H1 (cell line): ENCODE results near the gene AAK1. TPM values are rescaled to one million over a fixed set of nuclear protein-coding genes. Genes with fewer than 3 reads are reported as not detected.

Experiments used
- CTCF ChIA-PET: fragments of 300-600 bp; sonication (Branson Sonifier 250); formaldehyde crosslinking; loops from one replicate; lab custom pipeline; 2021; ENCODE audit not compliant: partially characterized antibody; lab: Charles Lee
- POLR2A ChIA-PET: fragments of 300-600 bp; sonication (Branson Sonifier 250); formaldehyde crosslinking; loops from one replicate; lab custom pipeline; 2021; ENCODE audit warnings: inconsistent platforms; ENCODE audit not compliant: partially characterized antibody; lab: Charles Lee
- DNase-seq, 2 experiments: peaks; one replicate each; pipeline versions ENCODE4 v3.0.0 to v3.0.0-alpha.2; 2010 to 2022; ENCODE audit warnings: low spot score in 2 of 2, low read depth in 1 of 2, mixed read lengths in 1 of 2
- FAIRE-seq: peaks from 2 replicates; lab custom pipeline; 2011; peaks lifted over from hg19 to GRCh38; lab: Jason Lieb, UNC
- H2AFZ ChIP-seq: 2 replicates; pipeline ENCODE4 v1.8.1; 2012; ENCODE audit warnings: low read length, inconsistent platforms
- H2AK5ac ChIP-seq: 2 replicates; pipeline ENCODE4 v1.6.1; 2013; ENCODE audit warnings: low read depth, low read length
- H2BK120ac ChIP-seq: replicated peaks from 2 replicates; pipeline ENCODE3; 2013; ENCODE audit warnings: low read depth, low read length, inconsistent platforms
- H2BK12ac ChIP-seq: 2 replicates; pipeline ENCODE4 v1.6.1; 2013; ENCODE audit warnings: low read depth, low read length
- H2BK15ac ChIP-seq: 2 replicates; pipeline ENCODE4 v1.6.1; 2013; ENCODE audit warnings: low read length
- H2BK20ac ChIP-seq: 2 replicates; pipeline ENCODE4 v1.6.1; 2013; ENCODE audit warnings: low read length
- H2BK5ac ChIP-seq: 2 replicates; pipeline ENCODE4 v1.6.1; 2013; ENCODE audit warnings: low read depth, low read length
- H3K14ac ChIP-seq: 2 replicates; pipeline ENCODE4 v1.6.1; 2013; ENCODE audit warnings: inconsistent platforms; ENCODE audit not compliant: insufficient read length
- H3K18ac ChIP-seq: 2 replicates; pipeline ENCODE4 v1.6.1; 2013; ENCODE audit warnings: low read length; ENCODE audit errors: extremely low read depth
- H3K23ac ChIP-seq: 2 replicates; pipeline ENCODE4 v1.6.1; 2013; ENCODE audit warnings: inconsistent platforms; ENCODE audit not compliant: insufficient read length
- H3K23me2 ChIP-seq: 2 replicates; pipeline ENCODE4 v1.6.1; 2013; ENCODE audit warnings: low read depth, low read length
- H3K27ac ChIP-seq: 2 replicates; pipeline ENCODE4 v1.6.1; 2011; ENCODE audit warnings: low read depth, low read length, inconsistent platforms
- H3K27me3 ChIP-seq, 4 experiments: replicated peaks in 1 of 4; 1 replicate in 1 of 4; 2 replicates in 3 of 4; pipeline versions ENCODE4 v1.6.1 to v1.8.1; 2011 to 2013; ENCODE audit warnings: low read length in 3 of 4, mild to moderate bottlenecking in 3 of 4, inconsistent platforms in 2 of 4, mixed read lengths in 2 of 4, moderate library complexity in 1 of 4; ENCODE audit not compliant: control insufficient read depth in 3 of 4, insufficient read depth in 3 of 4; ENCODE audit errors: extremely low read depth in 1 of 4
- H3K36me3 ChIP-seq, 4 experiments: 2 replicates each; pipeline versions ENCODE4 v1.6.1 to v1.8.1; 2011 to 2013; ENCODE audit warnings: mild to moderate bottlenecking in 4 of 4, low read length in 3 of 4, moderate library complexity in 2 of 4, control low read depth in 1 of 4, inconsistent platforms in 1 of 4; ENCODE audit not compliant: insufficient read depth in 4 of 4, control insufficient read depth in 2 of 4
- H3K4ac ChIP-seq: replicated peaks from 2 replicates; pipeline ENCODE3; 2013; ENCODE audit warnings: low read length, low read depth, mixed read lengths, inconsistent platforms; ENCODE audit not compliant: insufficient read length
- H3K4me1 ChIP-seq, 4 experiments: replicated peaks in 1 of 4; 1 replicate in 1 of 4; 2 replicates in 3 of 4; pipeline versions ENCODE4 v1.6.1 to v1.8.1; 2011 to 2013; ENCODE audit warnings: low read length in 3 of 4, inconsistent platforms in 2 of 4, mixed read lengths in 1 of 4; ENCODE audit not compliant: insufficient read depth in 4 of 4, control insufficient read depth in 3 of 4
- H3K4me2 ChIP-seq, 2 experiments: 2 replicates each; pipeline versions ENCODE4 v1.6.1 to v1.8.1; 2011 to 2013; ENCODE audit warnings: low read depth in 2 of 2, low read length in 2 of 2, control low read depth in 1 of 2, inconsistent platforms in 1 of 2, mild to moderate bottlenecking in 1 of 2; ENCODE audit not compliant: insufficient read depth in 1 of 2
- H3K4me3 ChIP-seq, 4 experiments: fragments of 200-600, 300-600 bp in 1 of 4; sonication (generic), shearing (Covaris generic), sonication (Bioruptor Twin) in 1 of 4; 2 replicates each; pipeline versions ENCODE4 v1.5.1 to v1.8.1; 2011 to 2016; ENCODE audit warnings: low read length in 4 of 4, low read depth in 3 of 4, control low read depth in 2 of 4, inconsistent platforms in 2 of 4, mild to moderate bottlenecking in 2 of 4, mixed read lengths in 1 of 4, moderate library complexity in 1 of 4; ENCODE audit not compliant: insufficient read depth in 2 of 4; ENCODE audit errors: extremely low read depth in 1 of 4
- H3K56ac ChIP-seq: replicated peaks from 2 replicates; pipeline ENCODE3; 2013; ENCODE audit warnings: low read depth, mild to moderate bottlenecking, mixed read lengths, low read length, inconsistent platforms; ENCODE audit not compliant: insufficient read length
- H3K79me1 ChIP-seq: 2 replicates; pipeline ENCODE4 v1.6.1; 2013; ENCODE audit warnings: low read depth, low read length, control low read depth
- H3K79me2 ChIP-seq, 2 experiments: 2 replicates each; pipeline versions ENCODE4 v1.6.1 to v1.8.1; 2012 to 2013; ENCODE audit warnings: low read length in 2 of 2, mild to moderate bottlenecking in 2 of 2, inconsistent platforms in 1 of 2; ENCODE audit not compliant: insufficient read depth in 2 of 2, control insufficient read depth in 1 of 2
- H3K9ac ChIP-seq, 4 experiments: replicated peaks in 1 of 4; 1 replicate in 1 of 4; 2 replicates in 3 of 4; pipeline versions ENCODE4 v1.6.1 to v1.8.1; 2011 to 2013; ENCODE audit warnings: low read depth in 3 of 4, low read length in 3 of 4, control low read depth in 2 of 4, mild to moderate bottlenecking in 2 of 4, moderate library complexity in 2 of 4, inconsistent platforms in 1 of 4; ENCODE audit errors: extremely low read depth in 1 of 4
- H3K9me3 ChIP-seq, 2 experiments: 2 replicates each; pipeline versions ENCODE4 v1.6.1 to v1.8.1; 2012 to 2013; ENCODE audit warnings: mild to moderate bottlenecking in 2 of 2, moderate library complexity in 2 of 2, control low read depth in 1 of 2, inconsistent platforms in 1 of 2, low read depth in 1 of 2, low read length in 1 of 2, mixed read lengths in 1 of 2; ENCODE audit not compliant: insufficient read depth in 2 of 2
- H4K20me1 ChIP-seq, 2 experiments: replicated peaks in 1 of 2; 2 replicates each; pipeline versions ENCODE3 to v1.8.1; 2011 to 2013; ENCODE audit warnings: inconsistent platforms in 2 of 2, low read length in 2 of 2, mild to moderate bottlenecking in 1 of 2; ENCODE audit not compliant: insufficient read depth in 2 of 2, control insufficient read depth in 1 of 2
- H4K5ac ChIP-seq: 2 replicates; pipeline ENCODE4 v1.6.1; 2013; ENCODE audit warnings: low read length, low read depth, mixed read lengths, inconsistent platforms; ENCODE audit not compliant: insufficient read length
- H4K8ac ChIP-seq: 2 replicates; pipeline ENCODE4 v1.8.0; 2013; ENCODE audit warnings: mild to moderate bottlenecking, moderate library complexity, low read length, inconsistent platforms; ENCODE audit not compliant: insufficient read depth; ENCODE audit errors: extremely low read depth
- H4K91ac ChIP-seq: replicated peaks from 2 replicates; pipeline ENCODE3; 2013; ENCODE audit warnings: low read length, mixed read lengths, inconsistent platforms; ENCODE audit not compliant: insufficient read length
- ASH2L ChIP-seq: fragments of 200-600, 300-600 bp; sonication (generic); IDR thresholded peaks from one replicate; pipeline ENCODE4 v1.7.1; 2017; ENCODE audit warnings: low read length
- CBX8 ChIP-seq: fragments of 300-800, 300-1000 bp; sonication (generic); IDR thresholded peaks from 2 replicates; pipeline ENCODE4 v1.7.1; 2016; ENCODE audit warnings: low read depth, low read length, borderline replicate concordance
- CTBP2 ChIP-seq: IDR thresholded peaks from 2 replicates; pipeline ENCODE4 v1.7.0; 2011; ENCODE audit warnings: borderline replicate concordance, mild to moderate bottlenecking, moderate library complexity, mixed read lengths, low read length; ENCODE audit not compliant: insufficient read depth, insufficient read length
- KDM1A ChIP-seq: fragments of 200-600, 300-600 bp; sonication (generic); IDR thresholded peaks from 2 replicates; pipeline ENCODE4 v1.7.1; 2016; ENCODE audit warnings: mild to moderate bottlenecking, low read length, borderline replicate concordance
- KDM5A ChIP-seq: fragments of 200-600 bp; IDR thresholded peaks from 2 replicates; pipeline ENCODE4 v1.7.1; 2012; ENCODE audit warnings: mild to moderate bottlenecking, low read length, inconsistent platforms, mixed read lengths
- SRF ChIP-seq: IDR thresholded peaks from 2 replicates; pipeline ENCODE4 v1.6.1; 2011; ENCODE audit warnings: mild to moderate bottlenecking, low read depth, low read length, moderate library complexity
- SUZ12 ChIP-seq: fragments of 200-600 bp; sonication (generic); IDR thresholded peaks from 2 replicates; pipeline ENCODE4 v1.6.1; 2012; ENCODE audit warnings: mild to moderate bottlenecking, inconsistent platforms, low read length, moderate library complexity, mixed read lengths
- TAF1 ChIP-seq: IDR thresholded peaks from 2 replicates; pipeline ENCODE4 v1.6.1; 2011; ENCODE audit warnings: mild to moderate bottlenecking, low read depth, low read length
- TEAD4 ChIP-seq: IDR thresholded peaks from 2 replicates; pipeline ENCODE4 v1.6.1; 2012; ENCODE audit warnings: low read depth, low read length, inconsistent platforms, mixed read lengths
- WGBS, 2 experiments: shearing (Covaris generic) in 1 of 2; methylation state at CpG; one replicate each; pipeline versions ENCODE4 v1.1.6 to v1.1.7; 2013 to 2015; ENCODE audit warnings: low lambda C conversion rate in 2 of 2, mixed read lengths in 2 of 2, inconsistent platforms in 1 of 2, low coverage in 1 of 2, missing lambda C conversion rate in 1 of 2; ENCODE audit not compliant: insufficient replicate concordance in 2 of 2, insufficient coverage in 1 of 2, insufficient read length in 1 of 2; ENCODE audit errors: extremely low coverage in 1 of 2, missing lambda C conversion rate in 1 of 2; 5-methylcytosine and 5-hydroxymethylcytosine counted together
- polyA plus RNA-seq, 7 experiments: library from polyadenylated mRNA; depleted of rRNA in 3 of 7; stranded (reverse) in 5 of 7; unstranded in 2 of 7; fragments of >200 nt in 5 of 7; fragments of 200-250 nt in 2 of 7; gene quantifications; 1 replicate in 5 of 7; 2 replicates in 1 of 7; 4 replicates in 1 of 7; pipeline versions ENCODE4 v1.2.1 to v1.2.3, GENCODE V29; 2011 to 2013; ENCODE audit warnings: missing spikeins in 2 of 7, mixed read lengths in 2 of 7
- total RNA-seq: library from RNA; stranded (reverse); fragmentation: NEBNext Ultra II Directional; extraction: Animal tissue kit (Norgen Biotek cat#: 25700); gene quantifications from 2 replicates; pipeline ENCODE4 v1.2.1, GENCODE V29; 2021
- TF ChIP-seq, protein P1 (sequence below): IDR thresholded peaks from 2 replicates; pipeline ENCODE4 v1.6.1; 2011; ENCODE audit warnings: low read depth, mild to moderate bottlenecking, low read length; ENCODE audit not compliant: insufficient read depth
- TF ChIP-seq, protein P2 (sequence below): IDR thresholded peaks from 2 replicates; pipeline ENCODE4 v1.6.1; 2011; ENCODE audit warnings: low read length, improper control_type of control experiment

AAK1 gene
- total and polyA plus RNA-seq, 2 of the 8 experiments (the other 6 are each of a cell fraction or from before 2014, with no cell fraction given) = 10.0 to 40.5 TPM

DNA sequence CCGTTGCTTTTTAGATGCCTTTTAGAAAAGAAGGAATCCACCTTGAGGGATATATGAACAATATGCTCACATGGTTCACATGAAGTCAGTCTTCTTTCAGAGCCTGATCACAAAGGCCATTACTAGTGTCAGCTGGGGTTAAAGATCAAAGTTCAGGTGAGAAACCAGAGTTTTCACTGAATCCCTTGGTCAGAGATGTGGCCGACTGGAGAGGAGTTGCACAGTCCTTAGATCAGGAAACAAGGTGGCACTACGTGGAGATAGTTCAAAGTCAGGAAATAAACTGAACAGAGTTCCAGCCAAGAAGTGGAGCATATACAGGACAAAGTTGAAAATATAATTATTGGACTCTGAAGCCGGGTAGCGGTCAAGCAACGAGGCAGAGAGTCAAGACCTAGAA lies 54.6 kb downstream of the AAK1 start:
- H3K79me1 ChIP-seq = peaks cover 8% of the 10 kb centered on the region; the same call in 1 of the 2 replicates
- H3K14ac ChIP-seq = no peak overlapping the region
- 93% methylated on average over 6 of the region's 6 CpGs; no CpG with 5 or more reads in 1 of the 2 experiments for WGBS, 2 experiments
- H3K56ac ChIP-seq = no peak overlapping the region
- H2BK5ac ChIP-seq = no peak overlapping the region
- ChIA-PET CTCF (interaction anchor here (1.5 kb wide), 1 partner anchor 125 kb away, joined by 3 read pairs; no protein-coding TSS in a partner anchor), POLR2A (no interaction called here)
- no peak overlapping the region for H3K4me2 ChIP-seq
- H3K36me3 ChIP-seq = no peaks in the 10 kb centered on the region
- H3K9me3 ChIP-seq = no peaks in the 10 kb centered on the region
- H2BK20ac ChIP-seq = no peak overlapping the region
- no peak overlapping the region for H3K18ac ChIP-seq
- H3K4me3 ChIP-seq = no peak overlapping the region
- no peak overlapping the region for H4K8ac ChIP-seq
- FAIRE-seq (no peak), DNase-seq (no peak)
- H3K79me2 ChIP-seq = peaks cover 0 to 15% of the 10 kb centered on the region in 2 experiments; a peak in 1 of 4 replicates
- no peaks in the 10 kb centered on the region for H3K23me2 ChIP-seq
- peaks cover 2 to 5% (median 3%) of the 10 kb centered on the region in 4 experiments; a peak in 5 of 7 replicates for H3K4me1 ChIP-seq
- H2AFZ ChIP-seq = no peak overlapping the region
- no peaks in the 10 kb centered on the region for H3K27me3 ChIP-seq
- H3K23ac ChIP-seq = no peak overlapping the region
- TF ChIP-seq, protein P1, sequence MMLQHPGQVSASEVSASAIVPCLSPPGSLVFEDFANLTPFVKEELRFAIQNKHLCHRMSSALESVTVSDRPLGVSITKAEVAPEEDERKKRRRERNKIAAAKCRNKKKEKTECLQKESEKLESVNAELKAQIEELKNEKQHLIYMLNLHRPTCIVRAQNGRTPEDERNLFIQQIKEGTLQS = no peak
- TF ChIP-seq KDM5A = no peak
- no peak for TF ChIP-seq CBX8
- no peak for TF ChIP-seq KDM1A
- TF ChIP-seq TEAD4 = no peak
- TF ChIP-seq TAF1 = no peak
- no peak for TF ChIP-seq SRF
- TF ChIP-seq, protein P2, sequence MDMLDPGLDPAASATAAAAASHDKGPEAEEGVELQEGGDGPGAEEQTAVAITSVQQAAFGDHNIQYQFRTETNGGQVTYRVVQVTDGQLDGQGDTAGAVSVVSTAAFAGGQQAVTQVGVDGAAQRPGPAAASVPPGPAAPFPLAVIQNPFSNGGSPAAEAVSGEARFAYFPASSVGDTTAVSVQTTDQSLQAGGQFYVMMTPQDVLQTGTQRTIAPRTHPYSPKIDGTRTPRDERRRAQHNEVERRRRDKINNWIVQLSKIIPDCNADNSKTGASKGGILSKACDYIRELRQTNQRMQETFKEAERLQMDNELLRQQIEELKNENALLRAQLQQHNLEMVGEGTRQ = no peak
- TF ChIP-seq SUZ12 = no peak
- no peak for TF ChIP-seq CTBP2
- TF ChIP-seq ASH2L = no peak
- H2AK5ac ChIP-seq = no peak overlapping the region
- no peak overlapping the region for H3K9ac ChIP-seq
- no peak overlapping the region for H3K4ac ChIP-seq
- H4K5ac ChIP-seq = no peak overlapping the region
- H4K91ac ChIP-seq = no peak overlapping the region
- no peaks in the 10 kb centered on the region for H4K20me1 ChIP-seq
- no peak overlapping the region for H2BK15ac ChIP-seq
- H2BK120ac ChIP-seq = no peak overlapping the region
- H2BK12ac ChIP-seq = no peak overlapping the region
- no peak overlapping the region for H3K27ac ChIP-seq
